ENCODE measurements around the gene ZNF883.

ZNF883 gene

DNA sequence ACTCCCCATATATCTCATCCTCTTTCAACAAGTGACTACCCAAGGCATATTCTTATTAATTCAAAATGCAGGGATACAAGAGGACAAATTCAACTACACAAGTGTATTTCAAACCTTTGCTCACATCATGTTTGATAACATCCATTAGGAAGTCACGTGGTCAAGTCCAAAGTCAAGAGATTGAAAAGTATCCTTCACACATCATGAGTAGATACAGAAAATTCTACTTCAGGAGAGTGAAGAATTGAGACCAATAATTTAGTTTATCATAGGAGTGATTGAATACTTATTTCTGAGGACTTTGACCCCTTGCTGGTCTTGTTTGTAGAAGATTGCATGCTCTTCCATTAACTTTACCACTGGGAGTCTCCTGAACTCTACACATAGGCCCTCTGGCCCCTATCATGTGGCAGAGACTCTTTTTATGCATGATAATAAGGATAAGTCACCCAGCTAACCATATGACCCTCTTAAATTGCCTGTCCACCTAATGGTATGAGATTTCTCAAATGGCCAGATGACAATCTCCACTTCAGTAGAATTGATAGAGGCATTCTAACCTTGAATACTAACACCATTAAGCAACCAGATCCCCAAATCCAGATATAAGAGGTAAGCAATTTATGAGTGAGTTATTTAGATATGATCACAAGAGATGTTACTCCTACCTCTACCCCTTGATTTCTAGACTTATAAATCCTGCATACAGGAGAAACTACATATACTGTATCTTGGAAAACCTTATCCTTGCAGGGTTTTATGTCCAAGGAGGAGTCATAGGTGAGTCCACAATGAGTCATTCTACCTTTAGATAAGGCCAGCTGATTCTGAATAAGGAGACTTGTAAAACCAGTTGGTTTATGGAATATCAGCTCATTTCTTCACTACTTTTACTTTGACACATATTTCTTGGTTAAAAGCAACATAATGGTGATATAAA, 94.7 kb downstream of the ZNF883 start:
- FAIRE-seq, result no peak
- no peak for TF ChIP-seq CTCF (IDR thresholded peaks at IDR 0.05; ENCODE audit: insufficient read depth, missing control alignments)
- no peak for DNase-seq (ENCODE audit: insufficient read length, low spot score)

DNA sequence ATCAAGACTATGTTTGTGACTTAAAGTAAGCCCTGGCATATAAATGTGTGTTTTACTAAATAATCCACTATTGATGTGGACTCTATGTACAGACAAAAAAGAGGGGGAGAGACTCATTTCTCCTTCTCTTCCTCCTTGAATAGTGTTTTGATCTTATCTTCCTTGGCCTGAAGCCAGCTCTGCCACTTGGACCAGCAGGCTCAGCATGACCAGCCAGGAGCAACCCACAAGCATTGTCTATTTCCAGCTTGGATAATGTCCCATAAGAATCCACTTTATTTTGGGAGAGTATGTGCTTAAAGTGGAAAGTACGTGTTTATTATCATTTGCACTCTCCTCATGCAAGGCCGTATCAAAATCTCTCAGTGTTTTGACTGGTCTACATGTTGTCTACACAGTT, 97.5 kb downstream of the ZNF883 start:
- TF ChIP-seq CTCF (IDR thresholded peaks at IDR 0.05; ENCODE audit: insufficient read depth, missing control alignments), result no peak
- FAIRE-seq, result no peak
- no peak for DNase-seq (ENCODE audit: insufficient read length, low spot score)

GRCh38 chr9:112913326-112913725, 98.7 kb downstream of the ZNF883 start:
- no peak for TF ChIP-seq CTCF (IDR thresholded peaks at IDR 0.05; ENCODE audit: insufficient read depth, missing control alignments)
- FAIRE-seq, result no peak
- DNase-seq (ENCODE audit: insufficient read length, low spot score), result no peak

GRCh38 chr9:112912636-112913035, 99.4 kb downstream of the ZNF883 start:
- no peak for FAIRE-seq
- no peak for TF ChIP-seq CTCF (IDR thresholded peaks at IDR 0.05; ENCODE audit: insufficient read depth, missing control alignments)
- no peak for DNase-seq (ENCODE audit: insufficient read length, low spot score)

DNA sequence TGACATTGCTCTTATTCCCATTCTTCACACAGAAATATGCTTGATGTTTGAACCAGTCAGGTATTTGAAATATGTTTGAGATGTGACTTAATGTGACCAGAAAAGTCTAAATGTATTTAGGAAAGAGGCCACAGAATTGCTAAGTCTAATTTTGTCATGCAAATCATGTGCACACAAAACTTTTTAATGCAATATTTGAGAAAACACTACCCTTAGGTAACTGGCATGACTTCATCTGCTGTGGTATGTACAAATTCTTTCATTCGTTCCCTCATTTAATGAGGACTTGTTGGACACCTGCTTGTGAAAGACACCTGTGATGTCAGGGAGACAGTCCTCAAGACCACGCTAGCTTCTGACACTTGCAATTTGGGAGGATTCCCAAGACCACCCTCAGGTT, 100.3 kb downstream of the ZNF883 start:
- no peak for DNase-seq (ENCODE audit: insufficient read length, low spot score)
- no peak for TF ChIP-seq CTCF (IDR thresholded peaks at IDR 0.05; ENCODE audit: insufficient read depth, missing control alignments)
- FAIRE-seq, result no peak

Data from D721Med (cell line).